IPS DF 4.7 (cell line): Measurements from ENCODE around the gene ANKRD29.
"Not testable (repeated sequence)": the region's sequence is repeated elsewhere in the genome, so short reads cannot be mapped to it uniquely, and the experiment has no call there.

Experiments
- DNase-seq: peaks from one replicate; pipeline ENCODE4 v3.0.0-alpha.2; 2013; ENCODE audit warnings: low spot score; ENCODE audit errors: extremely low read depth

ANKRD29 gene

GRCh38 chr18:23616258-23616657 is 46.5 kb downstream of the ANKRD29 start:
- DNase-seq = no peak

- no peak for DNase-seq
Measured at GRCh38 chr18:23614891-23615290, 47.8 kb downstream of the ANKRD29 start.

DNA sequence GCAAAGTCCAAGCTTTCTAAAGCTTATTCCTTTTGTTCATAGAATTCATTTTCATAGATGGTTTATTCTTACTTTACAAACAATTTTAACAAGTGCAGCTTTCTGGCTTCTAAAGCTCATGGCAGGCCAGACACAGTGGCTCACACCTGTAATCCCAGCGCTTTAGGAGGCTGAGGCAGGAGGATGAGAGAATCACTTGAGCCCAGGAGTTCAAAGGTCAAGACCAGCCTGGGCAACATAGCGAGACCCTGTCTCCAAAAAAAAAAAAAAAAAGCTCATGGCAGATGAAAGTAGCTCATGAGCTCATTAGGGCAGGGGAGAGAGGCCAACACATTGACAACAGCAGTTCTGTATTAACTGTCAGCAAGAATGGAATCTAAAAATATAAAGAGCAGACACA is 48.3 kb downstream of the ANKRD29 start:
- DNase-seq = no peak

- DNase-seq = not testable (repeated sequence)
Measured at GRCh38 chr18:23613091-23613475, 49.6 kb downstream of the ANKRD29 start.

GRCh38 chr18:23612434-23613090 is 50.1 kb downstream of the ANKRD29 start:
- no peak for DNase-seq

DNA sequence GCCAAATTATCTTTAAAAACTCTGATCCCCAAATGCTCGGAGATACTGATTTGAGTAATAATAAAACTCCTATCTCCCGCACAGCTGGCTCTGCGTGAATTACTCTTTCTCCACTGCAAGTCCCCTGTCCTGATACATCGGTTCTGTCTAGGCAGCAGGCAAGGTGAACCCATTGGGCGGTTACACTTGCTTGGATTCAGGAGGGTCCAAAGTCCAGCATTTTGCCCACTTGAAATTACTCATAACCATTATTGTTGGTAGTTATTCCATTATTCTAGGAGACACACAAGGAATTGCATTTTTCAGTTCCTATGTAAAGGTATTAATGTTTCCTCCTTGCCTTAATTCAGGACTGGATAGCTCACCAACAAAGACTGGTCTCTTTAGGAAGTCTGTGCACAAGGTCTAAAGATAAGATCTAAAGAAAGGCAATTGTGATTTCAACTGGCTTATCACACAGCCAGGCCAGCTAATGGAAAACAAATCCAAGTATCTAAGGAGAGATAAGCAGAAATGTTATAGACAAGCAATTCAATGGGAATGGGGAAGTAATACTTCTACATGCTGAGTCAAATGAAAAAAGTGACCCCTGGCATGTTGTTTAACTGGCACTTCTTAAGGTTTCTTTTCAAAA is 53.2 kb downstream of the ANKRD29 start:
- DNase-seq = no peak

GRCh38 chr18:23608211-23608610 is 54.5 kb downstream of the ANKRD29 start:
- no peak for DNase-seq

GRCh38 chr18:23605941-23606340 is 56.8 kb downstream of the ANKRD29 start:
- DNase-seq = no peak

GRCh38 chr18:23599809-23600208 is 62.9 kb downstream of the ANKRD29 start:
- no peak for DNase-seq

DNA sequence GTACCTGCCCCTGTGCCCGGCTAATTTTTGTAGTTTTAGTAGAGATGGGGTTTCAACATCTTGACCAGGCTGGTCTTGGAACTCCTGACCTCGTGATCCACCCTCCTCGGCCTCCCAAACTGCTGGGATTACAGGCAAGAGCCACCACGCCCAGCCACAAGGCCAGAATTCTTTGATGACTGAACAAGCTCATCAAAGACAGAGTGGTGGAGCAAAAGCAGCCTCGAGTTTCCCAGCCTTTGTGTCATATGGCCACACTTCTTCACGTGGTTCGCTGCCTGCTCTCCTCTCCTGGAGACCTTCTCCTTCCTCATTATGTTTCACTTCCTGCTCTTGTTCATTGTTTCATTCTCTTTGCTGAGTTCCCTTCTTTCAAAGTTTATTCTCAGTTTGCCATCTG is 66.5 kb downstream of the ANKRD29 start:
- DNase-seq = no peak

GRCh38 chr18:23595591-23595990 is 67.1 kb downstream of the ANKRD29 start:
- DNase-seq = no peak

- DNase-seq = no peak
Measured at GRCh38 chr18:23593720-23594119, 69.0 kb downstream of the ANKRD29 start.

- DNase-seq = no peak
Measured at GRCh38 chr18:23592911-23593310, 69.8 kb downstream of the ANKRD29 start.

DNA sequence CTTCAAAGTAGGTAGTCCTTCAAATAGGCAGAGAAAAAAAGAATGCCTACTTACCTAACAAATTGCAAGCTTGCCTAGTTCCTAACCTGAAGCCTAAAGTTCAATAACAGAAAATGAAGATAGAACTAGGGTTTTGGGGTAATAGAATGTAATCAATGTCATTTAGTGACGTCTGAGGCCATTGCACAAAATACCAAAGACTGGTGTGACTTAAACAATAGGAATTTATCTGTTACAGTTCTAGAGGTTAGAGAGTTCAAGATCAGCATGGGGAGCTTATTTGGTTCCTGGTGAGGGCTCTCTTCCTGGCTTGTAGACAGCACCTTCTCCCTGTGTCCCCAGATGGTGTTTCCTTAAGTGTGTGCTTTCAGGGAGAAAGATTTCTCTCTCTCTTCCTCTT is 71.7 kb downstream of the ANKRD29 start:
- DNase-seq = no peak

DNA sequence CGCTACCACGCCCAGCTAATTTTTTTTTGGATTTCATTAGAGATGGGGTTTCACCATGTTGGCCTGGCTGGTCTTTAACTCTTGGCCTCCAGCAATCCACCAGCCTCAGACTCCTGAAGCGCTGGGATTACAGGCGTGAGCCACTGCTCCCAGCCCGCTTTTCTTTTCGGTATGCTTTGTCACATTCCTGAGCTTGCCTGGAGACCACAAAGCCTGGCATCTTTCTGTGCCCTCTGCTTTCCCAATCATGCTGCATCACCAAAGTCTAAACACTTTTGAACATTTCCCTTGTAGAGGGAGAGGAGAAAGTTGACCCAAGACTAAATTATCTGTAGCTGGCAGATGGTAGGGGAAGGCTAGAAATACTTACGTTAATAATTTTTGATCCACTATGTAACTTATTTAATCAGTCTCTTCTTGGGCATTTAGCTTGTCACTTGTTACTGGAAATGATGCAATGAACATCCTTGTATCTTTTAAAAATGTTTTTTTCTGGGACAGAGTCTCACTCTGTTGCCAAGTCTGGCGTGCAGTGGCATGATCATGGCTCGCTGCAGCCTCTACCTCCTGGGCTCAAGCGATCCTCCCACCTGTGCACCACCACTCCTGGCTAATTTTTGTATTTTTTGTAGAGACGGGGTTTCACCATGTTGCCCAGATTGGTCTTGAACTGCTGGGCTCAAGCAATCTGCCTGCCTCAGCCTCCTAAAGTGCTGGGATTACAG is 73.7 kb downstream of the ANKRD29 start:
- DNase-seq = no peak

- DNase-seq = no peak
Measured at GRCh38 chr18:23587220-23587642, 75.5 kb downstream of the ANKRD29 start.

DNA sequence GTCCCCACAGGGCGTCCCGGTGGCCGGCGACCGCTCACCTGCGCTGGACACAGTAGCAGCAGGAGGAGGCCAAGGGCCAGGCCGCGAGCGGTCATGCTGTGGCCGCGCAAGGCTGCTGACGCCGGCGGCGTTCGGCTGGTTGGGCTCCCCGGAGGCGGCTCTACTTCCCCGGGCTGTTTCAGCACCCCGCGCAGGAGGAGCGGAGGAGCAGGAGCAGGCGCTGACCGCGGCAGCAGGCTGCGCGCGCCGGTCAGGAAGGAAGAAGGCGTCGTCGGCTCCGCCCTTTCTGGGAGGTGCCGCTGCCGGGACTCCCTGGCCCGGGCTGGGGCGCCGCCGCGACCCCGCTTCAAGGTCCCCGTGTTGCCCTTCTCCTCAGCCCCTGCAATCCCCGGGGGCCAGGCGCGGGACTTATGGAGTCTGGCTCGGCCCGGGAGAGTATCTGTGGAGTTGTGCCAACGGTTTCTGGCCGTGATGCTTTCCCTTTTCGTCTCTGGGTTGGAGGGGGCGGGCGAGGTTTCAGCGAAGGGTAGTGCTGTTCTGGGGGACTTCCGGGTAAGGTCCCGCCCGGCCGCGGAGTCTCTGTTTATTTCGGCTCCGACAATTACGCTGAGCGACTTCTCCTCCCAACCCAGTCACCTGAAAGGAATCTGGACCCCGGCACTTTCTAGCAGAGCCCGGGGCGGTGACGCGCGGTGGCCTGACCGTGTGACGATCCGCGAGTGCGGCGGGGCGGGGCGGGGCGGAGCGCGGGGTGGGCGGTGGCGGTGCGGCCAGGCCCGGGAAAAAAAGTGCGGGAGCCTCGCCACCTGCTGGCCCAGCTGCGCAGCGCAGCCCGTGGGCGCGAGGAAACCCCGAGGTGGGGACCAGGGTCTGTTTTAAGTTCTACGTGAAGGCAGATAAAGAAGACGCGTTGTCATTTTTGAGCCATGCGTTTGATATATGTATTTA is 76.2 kb downstream of the ANKRD29 start, which contains the start of gene NPC1:
NPC1 (minus strand) TSS at position 258 of the 948 bp plus-strand sequence; CDS start at position 95, 163 bp downstream.
- no peak for DNase-seq

DNA sequence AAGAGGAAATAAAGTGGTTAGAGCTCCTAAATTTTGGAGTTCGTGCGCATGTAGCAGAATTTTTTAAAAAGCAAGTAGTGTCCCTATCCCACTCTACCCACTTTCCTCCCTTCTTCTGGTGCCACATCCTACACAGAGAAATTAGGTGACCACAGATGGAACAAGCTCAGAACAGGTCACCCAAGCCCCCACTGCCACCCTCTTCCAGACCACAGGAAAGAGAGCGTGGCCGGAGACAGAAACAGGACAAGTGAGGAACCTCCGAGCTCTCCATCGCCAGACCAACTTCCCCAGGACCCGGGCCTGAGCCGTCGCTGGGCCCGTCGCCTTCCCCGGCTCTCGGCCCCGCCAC is 76.8 kb downstream of the ANKRD29 start:
- DNase-seq = no peak

DNA sequence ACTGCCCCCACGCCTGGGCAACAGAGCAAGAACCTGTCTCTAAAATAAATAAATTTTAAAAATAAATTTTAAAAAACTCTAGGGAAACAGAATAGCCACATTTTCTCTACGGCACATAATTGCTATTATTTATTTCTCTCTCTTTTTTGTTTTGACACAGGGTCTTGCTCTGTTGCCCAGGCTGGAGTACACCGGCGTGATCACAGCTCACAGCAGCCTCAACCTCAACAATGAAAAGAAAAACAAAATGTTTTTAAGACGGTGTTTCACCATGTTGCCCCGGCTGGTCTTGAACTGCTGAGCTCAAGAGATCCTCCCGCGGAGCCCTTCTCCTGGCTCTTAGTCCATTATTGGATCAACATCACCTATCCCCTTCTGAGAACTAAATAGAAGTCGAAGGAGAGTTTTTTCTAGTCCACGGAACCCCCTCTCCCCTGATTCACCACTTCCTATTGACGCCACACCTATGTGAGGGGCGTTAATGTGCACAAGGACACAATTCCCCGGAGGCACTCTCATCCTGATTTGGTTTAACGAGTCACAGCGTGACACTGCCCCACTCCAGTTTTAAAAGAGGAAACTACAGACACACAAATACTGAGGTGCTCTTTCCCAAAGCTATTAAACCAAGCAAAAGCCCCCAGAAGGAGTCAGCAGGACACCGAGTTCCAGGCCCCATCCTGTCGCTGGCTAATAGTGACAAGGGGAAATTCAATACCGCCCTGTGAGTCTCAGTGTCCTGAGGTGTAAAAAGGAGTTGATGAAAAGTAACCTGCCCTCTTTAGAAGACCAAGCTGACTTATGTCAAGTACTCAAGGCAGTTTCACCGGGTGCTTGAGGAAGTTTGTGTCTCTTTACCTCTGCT is 77.5 kb downstream of the ANKRD29 start:
- DNase-seq = no peak
